Liver (tissue), 9 donors: ENCODE data around the gene ADAMTS16. TPM values are rescaled to one million over a fixed set of nuclear protein-coding genes. Genes with fewer than 3 reads are reported as not detected.

Experiments used
- DNase-seq: peaks from one replicate; pipeline ENCODE4 v3.0.0-alpha.2; 2017; ENCODE audit warnings: low spot score
- H3K27ac ChIP-seq, 2 donors: one replicate each; pipeline ENCODE4 v1.7.0; 2013; ENCODE audit warnings: inconsistent platforms in 2 of 2, low read length in 2 of 2, control low read depth in 1 of 2, low read depth in 1 of 2, mild to moderate bottlenecking in 1 of 2
- H3K27me3 ChIP-seq, 4 donors: one replicate each; pipeline versions ENCODE4 v1.6.1 to v1.7.0; 2013; ENCODE audit warnings: low read length in 3 of 4, inconsistent platforms in 1 of 4, mild to moderate bottlenecking in 1 of 4, moderate library complexity in 1 of 4; ENCODE audit not compliant: control insufficient read depth in 4 of 4, insufficient read depth in 4 of 4
- H3K36me3 ChIP-seq, 4 donors: one replicate each; pipeline versions ENCODE4 v1.6.1 to v1.7.0; 2013; ENCODE audit warnings: low read length in 3 of 4, mild to moderate bottlenecking in 3 of 4, low read depth in 1 of 4, moderate library complexity in 1 of 4; ENCODE audit not compliant: control insufficient read depth in 4 of 4, insufficient read depth in 3 of 4
- H3K4me1 ChIP-seq, 4 donors: one replicate each; pipeline versions ENCODE4 v1.6.1 to v1.7.0; 2013; ENCODE audit warnings: low read length in 3 of 4, mild to moderate bottlenecking in 3 of 4, moderate library complexity in 1 of 4; ENCODE audit not compliant: control insufficient read depth in 4 of 4, insufficient read depth in 4 of 4
- H3K4me3 ChIP-seq, 3 donors: one replicate each; pipeline versions ENCODE4 v1.6.1 to v1.7.0; 2013; ENCODE audit warnings: low read length in 3 of 3, control low read depth in 1 of 3, low read depth in 1 of 3, mild to moderate bottlenecking in 1 of 3
- H3K9ac ChIP-seq, 2 donors: one replicate each; pipeline ENCODE4 v1.7.0; 2013; ENCODE audit warnings: low read length in 2 of 2, mild to moderate bottlenecking in 2 of 2, moderate library complexity in 2 of 2, control low read depth in 1 of 2, low read depth in 1 of 2
- H3K9me3 ChIP-seq, 4 donors: one replicate each; pipeline versions ENCODE4 v1.6.1 to v1.7.0; 2013; ENCODE audit warnings: low read length in 3 of 4; ENCODE audit not compliant: control insufficient read depth in 4 of 4
- EGR1 ChIP-seq, 2 donors: IDR thresholded peaks; 2 replicates each; pipeline ENCODE4 v1.6.1; 2016 to 2018; ENCODE audit warnings: antibody characterized with exemption in 2 of 2, low read depth in 2 of 2
- FOXA1 ChIP-seq: IDR thresholded peaks from 2 replicates; pipeline ENCODE4 v1.6.1; 2016; ENCODE audit warnings: antibody characterized with exemption
- FOXA2 ChIP-seq: IDR thresholded peaks from 2 replicates; pipeline ENCODE4 v1.6.1; 2016; ENCODE audit warnings: antibody characterized with exemption
- GABPA ChIP-seq, 2 donors: IDR thresholded peaks in 1 of 2; conservative IDR thresholded peaks in 1 of 2; 2 replicates each; pipeline ENCODE4 v1.6.1; 2016; ENCODE audit warnings: antibody characterized with exemption in 2 of 2, mild to moderate bottlenecking in 1 of 2, moderate library complexity in 1 of 2
- HNF4A ChIP-seq, 2 donors: conservative IDR thresholded peaks; 2 replicates each; pipeline ENCODE4 v1.6.1; 2016; ENCODE audit warnings: antibody characterized with exemption in 2 of 2, mild to moderate bottlenecking in 2 of 2
- HNF4G ChIP-seq: IDR thresholded peaks from 2 replicates; pipeline ENCODE4 v1.6.1; 2016; ENCODE audit warnings: antibody characterized with exemption
- JUND ChIP-seq, 2 donors: IDR thresholded peaks; 2 replicates each; pipeline ENCODE4 v1.6.1; 2016; ENCODE audit warnings: antibody characterized with exemption in 2 of 2
- NR2F2 ChIP-seq: IDR thresholded peaks from 2 replicates; pipeline ENCODE4 v1.6.1; 2016; ENCODE audit warnings: antibody characterized with exemption
- RAD21 ChIP-seq, 2 donors: IDR thresholded peaks; 2 replicates each; pipeline ENCODE4 v1.6.1; 2016; ENCODE audit warnings: antibody characterized with exemption in 2 of 2, mild to moderate bottlenecking in 2 of 2
- RXRA ChIP-seq, 2 donors: IDR thresholded peaks; 2 replicates each; pipeline ENCODE4 v1.6.1; 2017 to 2018; ENCODE audit warnings: antibody characterized with exemption in 2 of 2, mild to moderate bottlenecking in 1 of 2
- SP1 ChIP-seq: IDR thresholded peaks from 2 replicates; pipeline ENCODE4 v1.6.1; 2018; ENCODE audit warnings: antibody characterized with exemption, mild to moderate bottlenecking
- TAF1 ChIP-seq: conservative IDR thresholded peaks from 2 replicates; pipeline ENCODE4 v1.6.1; 2016; ENCODE audit warnings: antibody characterized with exemption, mild to moderate bottlenecking
- YY1 ChIP-seq: IDR thresholded peaks from 2 replicates; pipeline ENCODE4 v1.6.1; 2016; ENCODE audit warnings: antibody characterized with exemption, mild to moderate bottlenecking
- WGBS: extraction: QIAGEN DNeasy Blood & Tissue Kit; methylation state at CpG from one replicate; pipeline ENCODE4 v1.1.7; 2013; 5-methylcytosine and 5-hydroxymethylcytosine counted together
- polyA plus RNA-seq, 2 donors: library from polyadenylated mRNA; stranded (reverse) in 1 of 2; unstranded in 1 of 2; fragments of 200-250 nt in 1 of 2; fragments of >200 nt in 1 of 2; fragmentation: Nextera tagmentation in 1 of 2; extraction: Ambion mirVana in 1 of 2; gene quantifications; one replicate each; pipeline versions ENCODE4 v1.2.1 to v1.2.3, GENCODE V29; 2013 to 2015
- total RNA-seq, 2 donors: library from RNA; depleted of rRNA; stranded (reverse); fragments of >200 nt; gene quantifications; one replicate each; pipeline ENCODE4 v1.2.3, GENCODE V29; 2014
- TF ChIP-seq, protein P1 (sequence below): IDR thresholded peaks from 2 replicates; pipeline ENCODE4 v1.6.1; 2016; ENCODE audit warnings: antibody characterized with exemption
- TF ChIP-seq, protein P2 (sequence below): IDR thresholded peaks from 2 replicates; pipeline ENCODE4 v1.6.1; 2016; ENCODE audit warnings: antibody characterized with exemption
- TF ChIP-seq, protein P3 (sequence below): IDR thresholded peaks from 2 replicates; pipeline ENCODE4 v1.6.1; 2016; ENCODE audit warnings: antibody characterized with exemption
- TF ChIP-seq, protein P4 (sequence below): IDR thresholded peaks from 2 replicates; pipeline ENCODE4 v1.6.1; 2016; ENCODE audit warnings: antibody characterized with exemption, mild to moderate bottlenecking
- TF ChIP-seq, protein P5 (sequence below): fragments of 150-350 bp; IDR thresholded peaks from 2 replicates; pipeline ENCODE4 v1.5.1; 2017; ENCODE audit warnings: improper control_type of control experiment, low read depth, low read length; ENCODE audit not compliant: missing input control
- donor health status: healthy.
- donor health status: healthy.
- donor health status: healthy.
- donor health status: healthy.
- donor health status: healthy.

The ADAMTS16 gene
- total and polyA plus RNA-seq, 4 donors: under 0.01 to 0.84 TPM; not detected in 2

DNA sequence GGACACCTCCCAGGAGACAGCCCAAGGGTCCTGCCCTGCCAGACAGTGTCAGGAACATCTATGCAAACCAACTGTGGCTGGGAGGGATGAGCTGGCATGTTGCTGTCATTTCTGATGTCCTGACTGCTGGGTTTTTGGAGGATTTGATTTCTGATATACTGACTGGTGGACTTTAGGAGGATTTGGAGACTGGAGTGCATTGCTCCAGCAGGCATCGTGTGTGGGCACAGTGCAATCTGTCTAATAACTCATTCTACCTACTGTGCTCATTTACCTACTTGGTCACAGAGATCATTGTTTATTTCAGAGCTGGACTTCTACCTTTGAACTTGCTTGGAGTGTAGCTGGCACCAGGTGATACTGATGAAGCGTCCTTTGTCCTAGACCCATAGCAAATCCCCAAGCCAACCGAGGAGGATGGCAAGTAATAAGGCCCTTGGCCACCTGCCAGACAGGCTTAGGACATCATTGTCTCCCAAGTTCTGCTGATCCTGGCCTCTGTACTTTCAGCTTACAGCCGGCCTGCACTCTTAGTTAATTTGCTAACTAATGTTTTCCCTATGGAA is 158.0 kb downstream of the ADAMTS16 start:
- no peak for DNase-seq
- 34% methylated on average over 4 of the region's 4 CpGs for WGBS
- H3K27ac ChIP-seq: peak overlapping the region; percentile 67 to 95

More for the DNA sequence above, 158.0 kb downstream of the ADAMTS16 start:
- H3K4me1 ChIP-seq: peaks cover 2 to 31% (median 22%) of the 10 kb centered on the region in 4 donors
- peaks cover 0 to 10% (median 2%) of the 10 kb centered on the region in 4 donors for H3K9me3 ChIP-seq
- H3K4me3 ChIP-seq: no peak overlapping the region
- TF ChIP-seq FOXA2 (peak; percentile 70), JUND (IDR thresholded peaks at IDR 0.05) (peak in 1 of 2 donors; percentile 94), NR2F2 (no peak), FOXA1 (peak; percentile 79), RAD21 (IDR thresholded peaks at IDR 0.05) (no peak), TAF1 (no peak), HNF4A (conservative IDR thresholded peaks at IDR 0.05) (peak; percentile 92 to 100), SP1 (peak; percentile 75), GABPA (IDR thresholded peaks at IDR 0.05 in 1 of 2, conservative IDR thresholded peaks at IDR 0.05 in 1 of 2) (no peak), YY1 (peak; percentile 75), RXRA (IDR thresholded peaks at IDR 0.05) (peak; percentile 66 to 93), EGR1 (IDR thresholded peaks at IDR 0.05; ENCODE audit: low read depth in 2 of 2) (no peak), HNF4G (peak; percentile 76)
- TF ChIP-seq, protein P1, sequence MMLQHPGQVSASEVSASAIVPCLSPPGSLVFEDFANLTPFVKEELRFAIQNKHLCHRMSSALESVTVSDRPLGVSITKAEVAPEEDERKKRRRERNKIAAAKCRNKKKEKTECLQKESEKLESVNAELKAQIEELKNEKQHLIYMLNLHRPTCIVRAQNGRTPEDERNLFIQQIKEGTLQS: no peak
- TF ChIP-seq, protein P2, sequence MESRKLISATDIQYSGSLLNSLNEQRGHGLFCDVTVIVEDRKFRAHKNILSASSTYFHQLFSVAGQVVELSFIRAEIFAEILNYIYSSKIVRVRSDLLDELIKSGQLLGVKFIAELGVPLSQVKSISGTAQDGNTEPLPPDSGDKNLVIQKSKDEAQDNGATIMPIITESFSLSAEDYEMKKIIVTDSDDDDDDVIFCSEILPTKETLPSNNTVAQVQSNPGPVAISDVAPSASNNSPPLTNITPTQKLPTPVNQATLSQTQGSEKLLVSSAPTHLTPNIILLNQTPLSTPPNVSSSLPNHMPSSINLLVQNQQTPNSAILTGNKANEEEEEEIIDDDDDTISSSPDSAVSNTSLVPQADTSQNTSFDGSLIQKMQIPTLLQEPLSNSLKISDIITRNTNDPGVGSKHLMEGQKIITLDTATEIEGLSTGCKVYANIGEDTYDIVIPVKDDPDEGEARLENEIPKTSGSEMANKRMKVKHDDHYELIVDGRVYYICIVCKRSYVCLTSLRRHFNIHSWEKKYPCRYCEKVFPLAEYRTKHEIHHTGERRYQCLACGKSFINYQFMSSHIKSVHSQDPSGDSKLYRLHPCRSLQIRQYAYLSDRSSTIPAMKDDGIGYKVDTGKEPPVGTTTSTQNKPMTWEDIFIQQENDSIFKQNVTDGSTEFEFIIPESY: peak; percentile 80
- TF ChIP-seq, protein P3, sequence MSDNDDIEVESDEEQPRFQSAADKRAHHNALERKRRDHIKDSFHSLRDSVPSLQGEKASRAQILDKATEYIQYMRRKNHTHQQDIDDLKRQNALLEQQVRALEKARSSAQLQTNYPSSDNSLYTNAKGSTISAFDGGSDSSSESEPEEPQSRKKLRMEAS: peak; percentile 72
- TF ChIP-seq, protein P4, sequence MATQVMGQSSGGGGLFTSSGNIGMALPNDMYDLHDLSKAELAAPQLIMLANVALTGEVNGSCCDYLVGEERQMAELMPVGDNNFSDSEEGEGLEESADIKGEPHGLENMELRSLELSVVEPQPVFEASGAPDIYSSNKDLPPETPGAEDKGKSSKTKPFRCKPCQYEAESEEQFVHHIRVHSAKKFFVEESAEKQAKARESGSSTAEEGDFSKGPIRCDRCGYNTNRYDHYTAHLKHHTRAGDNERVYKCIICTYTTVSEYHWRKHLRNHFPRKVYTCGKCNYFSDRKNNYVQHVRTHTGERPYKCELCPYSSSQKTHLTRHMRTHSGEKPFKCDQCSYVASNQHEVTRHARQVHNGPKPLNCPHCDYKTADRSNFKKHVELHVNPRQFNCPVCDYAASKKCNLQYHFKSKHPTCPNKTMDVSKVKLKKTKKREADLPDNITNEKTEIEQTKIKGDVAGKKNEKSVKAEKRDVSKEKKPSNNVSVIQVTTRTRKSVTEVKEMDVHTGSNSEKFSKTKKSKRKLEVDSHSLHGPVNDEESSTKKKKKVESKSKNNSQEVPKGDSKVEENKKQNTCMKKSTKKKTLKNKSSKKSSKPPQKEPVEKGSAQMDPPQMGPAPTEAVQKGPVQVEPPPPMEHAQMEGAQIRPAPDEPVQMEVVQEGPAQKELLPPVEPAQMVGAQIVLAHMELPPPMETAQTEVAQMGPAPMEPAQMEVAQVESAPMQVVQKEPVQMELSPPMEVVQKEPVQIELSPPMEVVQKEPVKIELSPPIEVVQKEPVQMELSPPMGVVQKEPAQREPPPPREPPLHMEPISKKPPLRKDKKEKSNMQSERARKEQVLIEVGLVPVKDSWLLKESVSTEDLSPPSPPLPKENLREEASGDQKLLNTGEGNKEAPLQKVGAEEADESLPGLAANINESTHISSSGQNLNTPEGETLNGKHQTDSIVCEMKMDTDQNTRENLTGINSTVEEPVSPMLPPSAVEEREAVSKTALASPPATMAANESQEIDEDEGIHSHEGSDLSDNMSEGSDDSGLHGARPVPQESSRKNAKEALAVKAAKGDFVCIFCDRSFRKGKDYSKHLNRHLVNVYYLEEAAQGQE: no peak
- TF ChIP-seq, protein P5, sequence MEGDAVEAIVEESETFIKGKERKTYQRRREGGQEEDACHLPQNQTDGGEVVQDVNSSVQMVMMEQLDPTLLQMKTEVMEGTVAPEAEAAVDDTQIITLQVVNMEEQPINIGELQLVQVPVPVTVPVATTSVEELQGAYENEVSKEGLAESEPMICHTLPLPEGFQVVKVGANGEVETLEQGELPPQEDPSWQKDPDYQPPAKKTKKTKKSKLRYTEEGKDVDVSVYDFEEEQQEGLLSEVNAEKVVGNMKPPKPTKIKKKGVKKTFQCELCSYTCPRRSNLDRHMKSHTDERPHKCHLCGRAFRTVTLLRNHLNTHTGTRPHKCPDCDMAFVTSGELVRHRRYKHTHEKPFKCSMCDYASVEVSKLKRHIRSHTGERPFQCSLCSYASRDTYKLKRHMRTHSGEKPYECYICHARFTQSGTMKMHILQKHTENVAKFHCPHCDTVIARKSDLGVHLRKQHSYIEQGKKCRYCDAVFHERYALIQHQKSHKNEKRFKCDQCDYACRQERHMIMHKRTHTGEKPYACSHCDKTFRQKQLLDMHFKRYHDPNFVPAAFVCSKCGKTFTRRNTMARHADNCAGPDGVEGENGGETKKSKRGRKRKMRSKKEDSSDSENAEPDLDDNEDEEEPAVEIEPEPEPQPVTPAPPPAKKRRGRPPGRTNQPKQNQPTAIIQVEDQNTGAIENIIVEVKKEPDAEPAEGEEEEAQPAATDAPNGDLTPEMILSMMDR: no peak
- no peaks in the 10 kb centered on the region for H3K36me3 ChIP-seq
- no peaks in the 10 kb centered on the region for H3K27me3 ChIP-seq
- no peak overlapping the region for H3K9ac ChIP-seq
